Stimulated activated memory B cell treated with anti-CD40 and anti-IgM and Interleukin-4, amounts not matched to agents 10 μg/mL and 1 μg/mL and 100 μg/mL, for 72 hours (primary cell): Measurements from ENCODE around the gene TMEM176A.
"Not testable (repeated sequence)": the region's sequence is repeated elsewhere in the genome, so short reads cannot be mapped to it uniquely, and the experiment has no call there.

ENCODE experiments used
- ATAC-seq: fragments of 150-1000 bp; cut with Tn5 transposase; 2 replicates; pipeline ENCODE4 v1.10.0; 2021
- H3K27ac Mint-ChIP-seq: one replicate; pipeline ENCODE4 v1.8.0; 2022; ENCODE audit warnings: mild to moderate bottlenecking, mixed read lengths
- H3K27me3 Mint-ChIP-seq: one replicate; pipeline ENCODE4 v1.8.0; 2022; ENCODE audit warnings: mixed read lengths
- H3K36me3 Mint-ChIP-seq: one replicate; pipeline ENCODE4 v1.8.0; 2022; ENCODE audit warnings: mixed read lengths
- H3K4me1 Mint-ChIP-seq: one replicate; pipeline ENCODE4 v1.8.0; 2022; ENCODE audit warnings: mixed read lengths
- H3K4me3 Mint-ChIP-seq: one replicate; pipeline ENCODE4 v1.8.0; 2022; ENCODE audit warnings: mild to moderate bottlenecking, moderate library complexity, mixed read lengths
- H3K9me3 Mint-ChIP-seq: one replicate; pipeline ENCODE4 v1.8.0; 2022; ENCODE audit warnings: mixed read lengths

The TMEM176A gene

GRCh38 chr7:150801242-150801945, 825 bp downstream of the TMEM176A start:
- Mint-ChIP-seq H3K4me1 (peaks cover 12% of the 10 kb centered on the region), H3K4me3 (no peak overlapping the region), H3K9me3 (peaks cover 8% of the 10 kb centered on the region), H3K27ac (no peak overlapping the region), H3K27me3 (peaks cover 63% of the 10 kb centered on the region), H3K36me3 (no peaks in the 10 kb centered on the region)
- no peak for ATAC-seq

- no peak for ATAC-seq
- peaks cover 70% of the 10 kb centered on the region for H3K27me3 Mint-ChIP-seq
- H3K27ac Mint-ChIP-seq, result no peak overlapping the region
- peaks cover 12% of the 10 kb centered on the region for H3K4me1 Mint-ChIP-seq
- H3K36me3 Mint-ChIP-seq, result no peaks in the 10 kb centered on the region
- peaks cover 8% of the 10 kb centered on the region for H3K9me3 Mint-ChIP-seq
- H3K4me3 Mint-ChIP-seq, result no peak overlapping the region
Measured at GRCh38 chr7:150801946-150802771, 1.6 kb downstream of the TMEM176A start.

DNA sequence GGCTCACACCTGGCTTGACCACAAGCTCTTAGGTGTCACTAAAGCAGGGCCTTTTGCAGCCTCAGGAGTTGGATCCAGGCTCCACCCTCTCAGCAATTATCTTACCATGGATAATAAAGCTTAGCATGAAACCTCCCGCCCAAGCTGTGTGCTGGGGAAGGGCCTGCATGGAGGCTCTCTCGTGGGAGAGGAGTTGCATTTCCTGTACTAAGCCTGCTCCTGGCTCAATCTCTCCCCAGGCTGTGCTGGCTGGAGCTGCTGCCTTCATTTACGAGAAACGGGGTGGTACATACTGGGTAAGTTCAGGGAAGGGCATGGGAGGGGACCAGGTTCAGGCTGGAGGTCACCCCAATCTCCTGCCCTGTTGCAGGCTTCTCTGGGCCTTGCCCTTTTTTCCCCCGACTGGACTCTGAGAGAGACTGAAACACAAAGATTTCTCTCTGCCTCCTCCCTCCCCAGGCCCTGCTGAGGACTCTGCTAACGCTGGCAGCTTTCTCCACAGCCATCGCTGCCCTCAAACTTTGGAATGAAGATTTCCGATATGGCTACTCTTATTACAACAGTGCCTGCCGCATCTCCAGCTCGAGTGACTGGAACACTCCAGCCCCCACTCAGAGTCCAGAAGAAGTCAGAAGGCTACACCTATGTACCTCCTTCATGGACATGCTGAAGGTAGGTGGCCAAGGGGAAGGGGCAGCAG, 2.7 kb downstream of the TMEM176A start:
- ATAC-seq, result no peak
- Mint-ChIP-seq H3K4me1 (peaks cover 12% of the 10 kb centered on the region), H3K27me3 (peaks cover 80% of the 10 kb centered on the region), H3K4me3 (no peak overlapping the region), H3K36me3 (peaks cover under 1% of the 10 kb centered on the region), H3K9me3 (peaks cover 8% of the 10 kb centered on the region), H3K27ac (no peak overlapping the region)

- Mint-ChIP-seq H3K27me3 (peaks cover 80% of the 10 kb centered on the region), H3K36me3 (peaks cover 5% of the 10 kb centered on the region), H3K4me1 (peaks cover 12% of the 10 kb centered on the region), H3K4me3 (no peak overlapping the region), H3K9me3 (peaks cover 5% of the 10 kb centered on the region), H3K27ac (no peak overlapping the region)
- ATAC-seq, result no peak
Measured at GRCh38 chr7:150804802-150805201, 4.2 kb downstream of the TMEM176A start.

- H3K27ac Mint-ChIP-seq, result no peak overlapping the region
- H3K4me3 Mint-ChIP-seq, result no peak overlapping the region
- H3K9me3 Mint-ChIP-seq, result peaks cover 5% of the 10 kb centered on the region
- no peak for ATAC-seq
- H3K27me3 Mint-ChIP-seq, result peaks cover 83% of the 10 kb centered on the region
- H3K4me1 Mint-ChIP-seq, result peaks cover 12% of the 10 kb centered on the region
- H3K36me3 Mint-ChIP-seq, result peaks cover 5% of the 10 kb centered on the region
Measured at GRCh38 chr7:150805864-150806263, 5.3 kb downstream of the TMEM176A start.

DNA sequence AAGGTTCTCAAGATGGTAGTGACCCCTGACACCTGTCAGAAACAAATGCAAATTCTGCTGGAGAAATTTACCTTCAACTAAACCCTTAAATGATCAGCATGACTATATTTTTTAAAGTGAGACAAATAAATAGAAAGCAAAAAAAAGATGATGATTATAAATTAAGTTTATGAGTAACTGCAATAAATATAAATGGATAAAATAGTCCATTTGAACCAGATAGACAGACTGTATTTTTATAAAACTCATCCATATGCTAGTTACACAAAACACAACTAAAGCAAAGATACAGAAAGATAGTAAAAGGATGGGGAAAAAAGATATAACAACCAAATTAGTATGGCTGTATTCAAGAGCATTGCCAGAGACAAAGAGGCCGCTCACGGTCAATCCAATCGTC, 5.9 kb downstream of the TMEM176A start:
- Mint-ChIP-seq H3K4me1 (peaks cover 7% of the 10 kb centered on the region), H3K36me3 (peaks cover 5% of the 10 kb centered on the region), H3K4me3 (no peak overlapping the region), H3K27me3 (peaks cover 83% of the 10 kb centered on the region), H3K27ac (no peak overlapping the region), H3K9me3 (peaks cover 5% of the 10 kb centered on the region)
- no peak for ATAC-seq

GRCh38 chr7:150806863-150807262, 6.3 kb downstream of the TMEM176A start:
- Mint-ChIP-seq H3K9me3 (peaks cover 5% of the 10 kb centered on the region), H3K27ac (no peak overlapping the region), H3K4me1 (peaks cover 4% of the 10 kb centered on the region), H3K27me3 (peaks cover 83% of the 10 kb centered on the region), H3K36me3 (peaks cover 5% of the 10 kb centered on the region), H3K4me3 (no peak overlapping the region)
- no peak for ATAC-seq

DNA sequence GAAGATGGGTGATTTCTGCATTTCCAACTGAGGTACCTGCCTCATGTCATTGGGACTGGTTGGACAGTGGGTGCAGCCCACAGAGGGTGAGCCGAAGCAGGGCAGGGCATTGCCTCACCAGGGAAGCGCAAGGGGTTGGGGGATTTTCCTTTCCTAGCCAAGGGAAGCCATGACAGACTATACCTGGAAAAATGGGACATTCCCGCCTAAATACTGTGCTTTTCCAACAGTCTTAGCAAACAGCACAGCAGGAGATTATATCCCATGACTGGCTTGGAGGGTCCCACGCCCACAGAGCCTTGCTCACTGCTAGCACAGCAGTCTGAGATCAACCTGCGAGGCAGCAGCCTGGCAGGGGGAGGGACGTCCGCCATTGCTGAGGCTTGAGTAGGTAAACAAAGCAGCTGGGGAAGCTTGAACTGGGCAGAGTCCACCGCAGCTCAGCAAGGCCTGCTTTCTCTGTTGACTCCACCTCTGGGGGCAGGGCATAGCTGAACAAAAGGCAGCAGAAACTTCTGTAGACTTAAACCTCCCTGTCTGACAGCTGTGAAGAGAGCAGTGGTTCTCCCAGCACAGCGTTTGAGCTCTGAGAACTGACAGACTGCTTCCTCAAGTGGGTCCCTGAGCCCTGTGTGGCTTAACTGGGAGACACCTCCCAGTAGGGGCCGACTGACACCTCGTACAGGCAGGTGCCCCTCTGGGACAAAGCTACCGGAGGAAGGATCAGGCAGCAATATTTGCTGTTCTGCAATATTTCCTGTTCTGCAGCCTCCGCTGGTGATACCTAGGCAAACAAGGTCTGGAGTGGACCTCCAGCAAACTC, 7.3 kb downstream of the TMEM176A start:
- H3K27me3 Mint-ChIP-seq, result peaks cover 75% of the 10 kb centered on the region
- H3K9me3 Mint-ChIP-seq, H3K4me1 Mint-ChIP-seq, H3K4me3 Mint-ChIP-seq, H3K27ac Mint-ChIP-seq, H3K36me3 Mint-ChIP-seq, ATAC-seq: not testable (repeated sequence)

GRCh38 chr7:150814328-150815001, 13.9 kb downstream of the TMEM176A start:
- Mint-ChIP-seq H3K9me3 (peaks cover 5% of the 10 kb centered on the region), H3K27ac (no peak overlapping the region), H3K4me1 (no peaks in the 10 kb centered on the region), H3K27me3 (peaks cover 52% of the 10 kb centered on the region), H3K36me3 (no peaks in the 10 kb centered on the region), H3K4me3 (no peak overlapping the region)
- no peak for ATAC-seq

DNA sequence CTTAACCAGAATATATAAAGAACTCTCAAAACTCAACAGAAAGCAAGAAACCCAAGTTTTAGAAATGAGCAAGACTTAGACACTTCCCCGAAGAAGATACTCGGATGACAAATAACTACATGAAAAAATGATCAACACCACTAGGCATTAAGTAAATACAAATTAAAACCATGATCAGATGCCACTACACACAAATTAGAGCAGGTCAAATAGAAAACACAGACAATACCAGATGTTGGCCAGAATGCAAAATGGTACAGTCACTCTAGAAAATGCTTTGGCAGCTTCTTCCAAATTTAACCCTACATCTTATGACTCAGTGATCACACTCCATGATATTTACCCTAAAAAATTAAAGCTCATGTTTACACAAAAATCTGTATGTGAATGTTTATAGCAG, 18.4 kb downstream of the TMEM176A start:
- peaks cover 5% of the 10 kb centered on the region for H3K36me3 Mint-ChIP-seq
- H3K9me3 Mint-ChIP-seq, result peaks cover 8% of the 10 kb centered on the region
- no peak overlapping the region for H3K4me3 Mint-ChIP-seq
- H3K27ac Mint-ChIP-seq, result no peak overlapping the region
- no peaks in the 10 kb centered on the region for H3K4me1 Mint-ChIP-seq
- no peak for ATAC-seq
- peaks cover 51% of the 10 kb centered on the region for H3K27me3 Mint-ChIP-seq

DNA sequence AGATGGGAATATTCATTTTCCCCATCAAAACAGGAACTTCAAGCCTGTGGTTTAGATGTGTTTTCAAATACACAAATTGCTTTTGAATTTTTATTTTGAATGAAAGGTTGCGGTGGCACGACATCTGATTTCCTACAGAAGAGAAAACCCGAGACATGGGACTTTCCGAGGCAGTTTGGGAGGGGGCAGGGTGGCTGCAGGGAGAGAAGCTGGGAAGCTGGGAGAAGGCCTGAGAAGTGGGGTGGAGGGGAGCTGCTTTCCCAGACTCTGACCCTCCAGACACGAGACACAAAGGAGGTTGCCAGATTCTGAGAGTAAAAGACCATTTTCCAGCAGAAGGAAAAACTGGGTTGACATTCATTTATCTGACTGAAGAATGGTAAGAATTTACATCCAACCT, 19.6 kb downstream of the TMEM176A start:
- Mint-ChIP-seq H3K4me1 (no peaks in the 10 kb centered on the region), H3K27ac (peak overlapping the region; percentile 67), H3K9me3 (peaks cover 8% of the 10 kb centered on the region), H3K27me3 (peaks cover 51% of the 10 kb centered on the region), H3K4me3 (no peak overlapping the region), H3K36me3 (peaks cover 5% of the 10 kb centered on the region)
- ATAC-seq, result no peak

DNA sequence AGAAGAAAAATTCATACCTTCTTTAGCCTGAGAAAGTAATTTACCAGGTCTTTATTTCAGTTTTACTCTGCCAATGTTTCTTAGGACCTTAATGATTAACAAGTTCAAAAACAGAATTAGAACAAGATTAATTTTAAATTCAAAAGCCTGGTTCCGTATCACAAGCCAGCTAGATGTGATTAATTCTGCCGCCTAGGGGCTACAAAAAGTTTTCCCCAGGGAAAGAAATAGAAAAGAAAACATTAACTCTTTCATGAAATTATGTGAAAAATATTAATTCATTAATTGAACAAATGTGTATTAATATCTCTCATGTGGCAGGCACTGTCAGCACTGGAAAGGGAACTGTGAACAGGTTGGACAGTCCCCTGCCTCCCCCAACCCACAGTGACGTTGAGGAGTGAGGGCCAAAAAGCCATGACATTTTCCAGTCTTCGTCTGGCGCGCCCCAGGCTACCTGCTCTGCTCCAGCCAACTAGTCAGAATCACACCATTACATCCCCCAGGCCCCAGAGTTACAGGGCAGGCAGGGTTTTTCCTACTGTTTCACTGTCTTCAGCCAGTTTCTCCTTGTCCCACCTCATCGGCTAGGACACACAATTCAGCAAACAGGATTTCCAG, 20.1 kb downstream of the TMEM176A start:
- peak; percentile 78 for ATAC-seq
- H3K27ac Mint-ChIP-seq, result peak overlapping the region; percentile 67
- H3K4me1 Mint-ChIP-seq, result no peaks in the 10 kb centered on the region
- H3K36me3 Mint-ChIP-seq, result peaks cover 5% of the 10 kb centered on the region
- H3K4me3 Mint-ChIP-seq, result no peak overlapping the region
- peaks cover 52% of the 10 kb centered on the region for H3K27me3 Mint-ChIP-seq
- H3K9me3 Mint-ChIP-seq, result peaks cover 7% of the 10 kb centered on the region

- no peaks in the 10 kb centered on the region for H3K4me1 Mint-ChIP-seq
- H3K4me3 Mint-ChIP-seq, result no peak overlapping the region
- ATAC-seq, result no peak
- no peak overlapping the region for H3K27ac Mint-ChIP-seq
- peaks cover 3% of the 10 kb centered on the region for H3K9me3 Mint-ChIP-seq
- H3K36me3 Mint-ChIP-seq, result peaks cover 5% of the 10 kb centered on the region
- peaks cover 39% of the 10 kb centered on the region for H3K27me3 Mint-ChIP-seq
Measured at GRCh38 chr7:150823043-150823442, 22.5 kb downstream of the TMEM176A start.

DNA sequence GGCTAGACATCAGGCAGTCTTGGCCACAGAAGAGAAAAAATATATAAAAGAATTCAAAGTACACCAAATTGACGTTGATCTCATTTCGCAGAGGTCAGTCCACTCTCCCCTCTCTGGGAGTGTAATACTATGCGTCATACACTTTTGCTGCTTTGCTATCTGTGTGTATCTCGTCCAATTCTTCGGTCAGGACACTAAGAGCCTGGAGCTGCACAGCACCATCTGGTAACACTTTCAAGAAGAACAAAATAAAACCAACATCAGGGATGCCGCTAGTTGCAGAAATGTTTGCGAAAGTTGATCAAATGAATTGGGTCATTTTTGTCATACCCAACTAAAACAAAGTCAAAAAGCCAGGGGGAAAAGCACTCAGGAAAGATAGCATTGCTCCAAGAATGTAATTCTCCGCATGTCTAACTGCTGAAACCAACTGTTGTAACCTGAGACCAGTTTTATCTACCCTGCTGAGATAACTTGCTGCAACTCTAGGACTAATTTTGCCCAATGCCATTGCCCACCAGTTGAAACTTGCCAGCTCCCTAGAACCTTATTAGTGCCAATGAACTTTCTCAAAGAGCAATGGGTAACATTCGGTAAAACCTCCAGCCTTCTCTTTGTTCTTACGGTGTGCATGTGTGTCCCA, 23.0 kb downstream of the TMEM176A start:
- Mint-ChIP-seq H3K9me3 (peaks cover 3% of the 10 kb centered on the region), H3K36me3 (peaks cover 5% of the 10 kb centered on the region), H3K27me3 (peaks cover 43% of the 10 kb centered on the region), H3K4me1 (no peaks in the 10 kb centered on the region), H3K4me3 (no peak overlapping the region), H3K27ac (no peak overlapping the region)
- no peak for ATAC-seq
